Endodermal cell (in vitro differentiated cells): Measurements from ENCODE around the gene NOC4L. TPM values are rescaled to one million over a fixed set of nuclear protein-coding genes. Genes with fewer than 3 reads are reported as not detected.

Source experiments
- DNase-seq: peaks from one replicate; pipeline ENCODE4 v3.0.0-alpha.2; 2017
- H3K27ac ChIP-seq: 2 replicates; pipeline ENCODE4 v1.5.1; 2013; ENCODE audit warnings: mild to moderate bottlenecking, low read depth, low read length, moderate library complexity
- H3K27me3 ChIP-seq: 2 replicates; pipeline ENCODE4 v1.6.1; 2013; ENCODE audit warnings: mild to moderate bottlenecking, low read length, moderate library complexity; ENCODE audit not compliant: insufficient read depth, control insufficient read depth, poor library complexity, severe bottlenecking
- H3K36me3 ChIP-seq: 2 replicates; pipeline ENCODE4 v1.7.0; 2013; ENCODE audit warnings: mild to moderate bottlenecking, low read length, moderate library complexity; ENCODE audit not compliant: control insufficient read depth, insufficient read depth
- H3K4me1 ChIP-seq: one replicate; pipeline ENCODE4 v1.7.0; 2013; ENCODE audit warnings: low read length; ENCODE audit not compliant: control insufficient read depth, insufficient read depth
- H3K4me3 ChIP-seq: 2 replicates; pipeline ENCODE4 v1.5.1; 2013; ENCODE audit warnings: mild to moderate bottlenecking, low read length, moderate library complexity
- H3K9ac ChIP-seq: 2 replicates; pipeline ENCODE4 v1.6.1; 2013; ENCODE audit warnings: mild to moderate bottlenecking, low read length, moderate library complexity; ENCODE audit not compliant: poor library complexity, severe bottlenecking; ENCODE audit errors: extremely low read depth
- H3K9me3 ChIP-seq: 2 replicates; pipeline ENCODE4 v1.6.1; 2013; ENCODE audit warnings: mild to moderate bottlenecking, low read length, moderate library complexity; ENCODE audit not compliant: control insufficient read depth
- H3K27ac Mint-ChIP-seq: 2 replicates; pipeline ENCODE4 v1.8.0; 2020; ENCODE audit warnings: mixed read lengths
- H3K27me3 Mint-ChIP-seq: 2 replicates; pipeline ENCODE4 v1.8.0; 2021; ENCODE audit warnings: mild to moderate bottlenecking, mixed read lengths; ENCODE audit not compliant: insufficient read depth
- H3K36me3 Mint-ChIP-seq: 2 replicates; pipeline ENCODE4 v1.8.0; 2020; ENCODE audit warnings: low read depth, mixed read lengths
- H3K4me1 Mint-ChIP-seq: 2 replicates; pipeline ENCODE4 v1.8.0; 2020; ENCODE audit warnings: mixed read lengths
- H3K4me3 Mint-ChIP-seq: 2 replicates; pipeline ENCODE4 v1.8.0; 2020; ENCODE audit warnings: mild to moderate bottlenecking, moderate library complexity, mixed read lengths
- H3K9me3 Mint-ChIP-seq: 2 replicates; pipeline ENCODE4 v1.8.0; 2020; ENCODE audit warnings: mild to moderate bottlenecking, mixed read lengths
- CTCF ChIP-seq: fragments of 200-600 bp; sonication (generic); conservative IDR thresholded peaks from 2 replicates; pipeline ENCODE4 v1.5.0; 2021; ENCODE audit warnings: antibody characterized with exemption, mild to moderate bottlenecking
- WGBS, 2 experiments: methylation state at CpG; one replicate each; pipeline versions ENCODE4 v1.1.5 to v1.1.7; 2013; ENCODE audit warnings: missing lambda C conversion rate in 2 of 2, mixed read lengths in 1 of 2; ENCODE audit not compliant: insufficient coverage in 1 of 2, insufficient read length in 1 of 2; 5-methylcytosine and 5-hydroxymethylcytosine counted together
- total RNA-seq, 2 donors: library from RNA; stranded (reverse); fragmentation: NEBNext Ultra II Directional in 1 of 2; extraction: Animal tissue kit (Norgen Biotek cat#: 25700) in 1 of 2; gene quantifications; 2 replicates in 1 of 2; 3 replicates in 1 of 2; pipeline ENCODE4 v1.2.1, GENCODE V29; 2021

The NOC4L gene
- total RNA-seq, 2 donors from 2014 or later, result 22.7 to 32.7 TPM

- H3K9me3 Mint-ChIP-seq, result no peaks in the 10 kb centered on the region
- no peak overlapping the region for H3K9ac ChIP-seq
- no peaks in the 10 kb centered on the region for H3K36me3 Mint-ChIP-seq
- no peaks in the 10 kb centered on the region for H3K27me3 ChIP-seq
- 73 to 75% methylated on average over 4 to 12 of the region's 14 CpGs for WGBS, 2 experiments
- H3K27ac ChIP-seq, result no peak overlapping the region
- no peaks in the 10 kb centered on the region for H3K4me1 Mint-ChIP-seq
- no peak overlapping the region for H3K4me3 ChIP-seq
- no peak for TF ChIP-seq CTCF
- H3K27me3 Mint-ChIP-seq, result peaks cover 19% of the 10 kb centered on the region
- no peak overlapping the region for H3K4me3 Mint-ChIP-seq
- no peak for DNase-seq
- peaks cover 21% of the 10 kb centered on the region for H3K9me3 ChIP-seq
- H3K4me1 ChIP-seq, result no peaks in the 10 kb centered on the region
- H3K27ac Mint-ChIP-seq, result no peak overlapping the region
- H3K36me3 ChIP-seq, result peaks cover 21% of the 10 kb centered on the region
Measured at GRCh38 chr12:132161036-132161781, 17.0 kb downstream of the NOC4L start.

DNA sequence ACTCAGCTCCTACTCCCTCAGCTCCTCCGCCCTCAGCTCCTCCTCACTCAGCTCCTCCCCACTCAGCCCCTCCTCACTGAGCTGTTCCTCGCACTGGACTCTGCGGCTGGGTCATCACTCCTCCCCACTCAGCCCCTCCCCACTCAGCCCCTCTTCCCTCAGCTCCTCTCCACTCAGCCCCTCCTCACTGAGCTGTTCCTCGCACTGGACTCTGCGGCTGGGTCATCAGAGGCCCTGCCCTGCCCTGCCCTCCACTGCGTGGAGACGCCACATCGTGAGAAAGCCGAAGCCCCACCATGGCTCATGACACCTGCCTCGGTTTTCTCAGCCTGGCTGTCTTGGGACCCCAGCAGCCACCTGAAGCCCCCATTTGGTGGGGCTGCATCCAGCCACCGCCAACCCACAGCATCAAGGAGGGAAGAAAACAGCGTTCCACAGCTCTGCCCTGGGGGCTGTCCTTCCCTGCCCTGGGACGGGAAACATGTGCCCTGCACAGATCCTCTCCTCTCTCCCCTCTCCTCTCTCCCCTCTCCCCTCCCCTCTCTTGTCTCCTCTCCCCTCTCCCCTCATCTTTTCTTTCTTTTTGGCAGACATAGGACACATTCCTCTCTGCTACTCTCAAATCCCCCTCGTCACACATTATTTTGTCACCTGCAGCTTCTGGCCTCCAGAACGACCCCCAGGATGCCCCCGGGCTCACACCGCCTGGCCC, 17.7 kb downstream of the NOC4L start:
- Mint-ChIP-seq H3K9me3 (no peaks in the 10 kb centered on the region), H3K4me1 (no peaks in the 10 kb centered on the region), H3K36me3 (no peaks in the 10 kb centered on the region), H3K27ac (no peak overlapping the region), H3K4me3 (no peak overlapping the region), H3K27me3 (peaks cover 19% of the 10 kb centered on the region)
- no peak overlapping the region for H3K27ac ChIP-seq
- H3K9me3 ChIP-seq, result peaks cover 13% of the 10 kb centered on the region
- WGBS, 2 experiments, result 68 to 75% methylated on average over 7 to 17 of the region's 17 CpGs
- no peak for TF ChIP-seq CTCF
- no peak overlapping the region for H3K4me3 ChIP-seq
- H3K9ac ChIP-seq, result no peak overlapping the region
- no peak for DNase-seq
- H3K36me3 ChIP-seq, result peaks cover 14% of the 10 kb centered on the region
- no peaks in the 10 kb centered on the region for H3K4me1 ChIP-seq
- no peaks in the 10 kb centered on the region for H3K27me3 ChIP-seq

DNA sequence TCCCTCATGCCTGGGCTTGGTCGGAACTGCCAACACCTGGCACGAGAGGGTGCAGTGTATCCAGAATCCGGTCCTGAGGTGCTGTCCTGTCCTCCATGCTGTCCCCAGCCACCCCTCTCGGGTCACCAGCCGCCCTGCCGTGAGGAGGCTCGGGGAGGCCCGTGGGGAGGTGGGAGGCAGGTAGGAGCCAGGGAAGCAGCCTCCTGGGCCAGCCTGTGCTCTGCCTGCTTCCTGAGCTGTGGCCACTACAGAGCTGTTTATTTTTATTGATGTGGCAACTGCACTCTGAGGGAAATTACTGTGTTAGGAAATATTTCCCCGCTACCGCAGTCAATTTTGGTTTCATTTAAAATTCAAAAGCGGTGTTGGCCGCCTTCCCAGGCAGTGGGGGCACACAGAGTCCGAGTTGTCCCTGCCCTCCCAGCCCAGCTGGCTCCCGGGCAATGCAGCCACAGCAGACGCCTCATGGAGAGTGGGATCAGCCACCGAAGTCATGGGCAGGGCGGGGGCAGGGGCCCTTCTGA, 18.3 kb downstream of the NOC4L start:
- Histone ChIP-seq H3K27me3 (no peaks in the 10 kb centered on the region), H3K36me3 (peaks cover 7% of the 10 kb centered on the region), H3K9ac (no peak overlapping the region), H3K4me3 (no peak overlapping the region), H3K4me1 (no peaks in the 10 kb centered on the region), H3K27ac (no peak overlapping the region), H3K9me3 (peaks cover 7% of the 10 kb centered on the region)
- TF ChIP-seq CTCF, result no peak
- no peak for DNase-seq
- Mint-ChIP-seq H3K9me3 (peaks cover 2% of the 10 kb centered on the region), H3K27ac (no peak overlapping the region), H3K36me3 (no peaks in the 10 kb centered on the region), H3K27me3 (peaks cover 22% of the 10 kb centered on the region), H3K4me3 (no peak overlapping the region), H3K4me1 (no peaks in the 10 kb centered on the region)
- 63 to 76% methylated on average over 8 to 17 of the region's 17 CpGs for WGBS, 2 experiments
